Cardiac muscle cell (in vitro differentiated cells and primary cell): Measurements from ENCODE around the gene CCDC93. TPM values are rescaled to one million over a fixed set of nuclear protein-coding genes. Genes with fewer than 3 reads are reported as not detected.
A peak's percentile ranks its signal among the peaks of the same experiment; 100 is the strongest.

Experiments used
- DNase-seq, 2 donors: peaks; one replicate each; pipeline versions ENCODE4 v3.0.0 to v3.0.0-alpha.2; 2010 to 2017; ENCODE audit warnings: low read depth in 1 of 2, low spot score in 1 of 2
- H3K27ac ChIP-seq: fragments of 200-600 bp; sonication (generic); 2 replicates; pipeline ENCODE4 v1.5.1; 2016
- H3K27me3 ChIP-seq: fragments of 200-600 bp; sonication (generic); 2 replicates; pipeline ENCODE4 v1.6.0; 2016; ENCODE audit warnings: control low read depth
- H3K36me3 ChIP-seq: fragments of 200-600 bp; sonication (generic); 2 replicates; pipeline ENCODE4 v1.5.1; 2016; ENCODE audit warnings: control low read depth
- H3K4me1 ChIP-seq: fragments of 200-600 bp; sonication (generic); 2 replicates; pipeline ENCODE4 v1.8.1; 2017; ENCODE audit warnings: low read depth, mild to moderate bottlenecking, mixed run types
- H3K4me3 ChIP-seq: fragments of 200-600 bp; sonication (generic); 2 replicates; pipeline ENCODE4 v1.5.1; 2016; ENCODE audit warnings: mild to moderate bottlenecking
- H3K9me3 ChIP-seq: fragments of 200-600 bp; sonication (generic); 2 replicates; pipeline ENCODE4 v1.5.1; 2017; ENCODE audit warnings: low read depth, mild to moderate bottlenecking, control low read depth
- CTCF ChIP-seq: IDR thresholded peaks from 2 replicates; pipeline ENCODE4 v1.5.1; 2012; ENCODE audit warnings: low read depth, mild to moderate bottlenecking, low read length
- polyA plus RNA-seq: library from polyadenylated mRNA; unstranded; fragments of >200 nt; fragmentation: Nextera tagmentation; extraction: Ambion mirVana; gene quantifications from 2 replicates; pipeline ENCODE4 v1.2.1, GENCODE V29; 2016
- total RNA-seq: library from RNA; depleted of rRNA; stranded (reverse); fragments of >200 nt; gene quantifications from 2 replicates; pipeline ENCODE4 v1.2.3, GENCODE V29; 2016

The CCDC93 gene
- total and polyA plus RNA-seq, 2 experiments from 2014 or later: 16.9 to 20.8 TPM

- Histone ChIP-seq H3K27me3 (no peaks in the 10 kb centered on the region), H3K9me3 (no peaks in the 10 kb centered on the region), H3K4me3 (no peak overlapping the region), H3K36me3 (peaks cover 3% of the 10 kb centered on the region), H3K4me1 (peaks cover 23% of the 10 kb centered on the region), H3K27ac (no peak overlapping the region)
- peak in 1 of 2 donors; percentile 66 for DNase-seq
- no peak for TF ChIP-seq CTCF
Observed at GRCh38 chr2:117979911-117980701, 33.8 kb downstream of the CCDC93 start.

GRCh38 chr2:117977696-117978095, 36.2 kb downstream of the CCDC93 start:
- no peaks in the 10 kb centered on the region for H3K9me3 ChIP-seq
- no peaks in the 10 kb centered on the region for H3K27me3 ChIP-seq
- no peak overlapping the region for H3K27ac ChIP-seq
- no peak for DNase-seq
- H3K4me3 ChIP-seq: no peak overlapping the region
- no peak for TF ChIP-seq CTCF
- H3K36me3 ChIP-seq: peaks cover 10% of the 10 kb centered on the region
- peaks cover 4% of the 10 kb centered on the region for H3K4me1 ChIP-seq

- no peak overlapping the region for H3K4me3 ChIP-seq
- no peaks in the 10 kb centered on the region for H3K27me3 ChIP-seq
- TF ChIP-seq CTCF: no peak
- no peak for DNase-seq
- H3K36me3 ChIP-seq: peaks cover 10% of the 10 kb centered on the region
- no peak overlapping the region for H3K27ac ChIP-seq
- no peaks in the 10 kb centered on the region for H3K4me1 ChIP-seq
- H3K9me3 ChIP-seq: no peaks in the 10 kb centered on the region
Observed at GRCh38 chr2:117976581-117976980, 37.3 kb downstream of the CCDC93 start.

GRCh38 chr2:117973498-117974082, 40.3 kb downstream of the CCDC93 start:
- peaks cover 16% of the 10 kb centered on the region for H3K36me3 ChIP-seq
- no peaks in the 10 kb centered on the region for H3K27me3 ChIP-seq
- no peak overlapping the region for H3K4me3 ChIP-seq
- TF ChIP-seq CTCF: no peak
- no peak for DNase-seq
- no peaks in the 10 kb centered on the region for H3K9me3 ChIP-seq
- no peak overlapping the region for H3K27ac ChIP-seq
- H3K4me1 ChIP-seq: no peaks in the 10 kb centered on the region

- DNase-seq: peak in 1 of 2 donors; percentile 88
- Histone ChIP-seq H3K4me1 (no peaks in the 10 kb centered on the region), H3K27me3 (no peaks in the 10 kb centered on the region), H3K36me3 (peaks cover 16% of the 10 kb centered on the region), H3K27ac (no peak overlapping the region), H3K9me3 (no peaks in the 10 kb centered on the region), H3K4me3 (no peak overlapping the region)
- peak; percentile 31 for TF ChIP-seq CTCF
Observed at GRCh38 chr2:117972476-117973123, 41.3 kb downstream of the CCDC93 start.
